Islet precursor cell (in vitro differentiated cells): ENCODE results near the gene ATG7.
"Not testable (repeated sequence)": the region's sequence is repeated elsewhere in the genome, so short reads cannot be mapped to it uniquely, and the experiment has no call there.

Experiments
- DNase-seq: peaks from one replicate; pipeline ENCODE4 v3.0.0-alpha.2; 2018

ATG7 gene

GRCh38 chr3:11575677-11576076, 303.5 kb downstream of the ATG7 start:
- DNase-seq, result no peak

GRCh38 chr3:11576453-11576852, 304.3 kb downstream of the ATG7 start:
- no peak for DNase-seq

- peak; percentile 7 for DNase-seq
These were observed 306.0 kb downstream of the ATG7 start for GRCh38 chr3:11578169-11578568.

GRCh38 chr3:11580645-11581044, 308.4 kb downstream of the ATG7 start:
- DNase-seq, result no peak

DNA sequence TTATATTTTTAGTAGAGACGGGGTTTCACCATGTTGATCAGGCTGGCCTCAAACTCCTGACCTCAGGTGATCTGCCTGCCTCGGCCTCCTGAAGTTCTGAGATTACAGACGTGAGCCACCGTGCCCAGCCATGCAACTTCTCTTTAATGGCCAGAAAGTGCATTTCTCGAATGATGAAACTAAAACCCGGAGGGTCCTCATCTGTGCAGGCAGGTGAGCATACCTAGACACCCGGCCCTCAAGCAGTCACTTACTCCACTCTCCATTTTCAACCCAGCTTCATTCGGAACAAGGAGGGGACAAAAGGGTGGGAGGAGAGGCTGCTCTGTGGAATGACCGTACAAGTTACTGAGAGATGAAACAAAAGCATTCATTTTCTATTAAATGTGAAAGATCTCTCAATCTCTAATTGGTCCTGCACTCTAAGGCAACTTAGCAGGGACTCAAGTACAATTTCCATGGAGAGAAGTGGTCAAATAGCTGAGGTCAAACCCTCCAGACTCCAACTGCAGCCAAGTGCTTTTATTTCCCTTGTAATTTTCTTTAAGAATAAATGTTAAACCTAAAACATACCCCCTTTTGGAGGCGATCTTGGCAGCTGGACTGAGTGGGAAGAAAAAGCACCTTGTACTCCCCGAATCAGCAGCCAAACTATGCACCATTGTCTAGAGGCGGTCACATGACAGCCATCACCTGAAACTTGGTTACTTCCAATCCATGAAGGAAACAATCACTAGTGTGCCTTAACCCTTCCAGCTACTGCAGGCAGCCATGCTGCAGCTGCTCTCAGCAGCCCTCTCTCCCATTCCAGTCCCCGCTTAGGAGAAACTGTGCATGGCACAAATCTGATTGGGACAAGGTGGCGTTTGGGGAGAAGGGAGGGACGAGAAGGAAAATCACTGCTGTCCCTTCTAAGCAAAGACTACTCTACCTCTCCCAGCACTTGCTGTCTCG, 309.3 kb downstream of the ATG7 start:
- DNase-seq, result peak; percentile 50

GRCh38 chr3:11582191-11582968, 310.2 kb downstream of the ATG7 start:
- DNase-seq, result peak; percentile 80

- no peak for DNase-seq
These were observed 311.0 kb downstream of the ATG7 start for GRCh38 chr3:11583235-11583634.

DNA sequence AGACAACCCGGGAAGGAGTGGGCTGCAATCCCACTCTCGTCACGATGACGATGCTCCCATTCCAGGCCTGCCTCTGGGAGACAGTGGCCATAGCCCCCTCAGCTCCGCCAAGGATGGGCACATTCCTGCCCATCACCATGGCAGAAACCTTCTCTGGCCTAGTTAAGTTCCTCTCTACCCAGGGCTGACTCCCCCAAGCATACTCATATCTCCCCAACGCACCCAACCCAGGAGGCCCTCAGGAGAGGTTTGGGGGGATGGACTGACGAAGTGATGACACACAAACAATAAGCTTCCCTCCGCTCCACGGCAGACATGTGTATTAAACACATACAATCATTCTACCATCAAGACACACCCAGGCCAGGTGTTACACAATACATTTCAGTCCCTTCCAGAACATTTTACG, 311.4 kb downstream of the ATG7 start:
- DNase-seq, result peak; percentile 50

DNA sequence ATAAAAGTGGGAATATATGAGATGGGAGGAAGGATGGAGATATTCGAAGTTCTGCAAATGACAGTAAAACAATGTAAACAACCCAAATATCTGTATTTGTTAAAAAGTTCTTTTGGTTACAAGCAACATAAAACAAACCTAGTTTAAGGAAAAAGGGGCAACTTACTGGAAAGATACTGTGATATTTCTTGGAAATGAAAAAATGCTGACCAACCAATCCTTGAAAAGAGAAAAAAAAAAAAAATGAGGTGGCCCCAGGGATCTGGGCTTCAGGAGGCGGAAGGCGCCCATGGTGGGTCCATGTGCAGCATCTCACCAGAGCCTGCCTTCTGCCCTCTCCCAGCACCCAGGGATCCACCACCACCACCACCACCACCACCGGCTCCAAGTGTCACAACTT, 312.4 kb downstream of the ATG7 start:
- no peak for DNase-seq

DNA sequence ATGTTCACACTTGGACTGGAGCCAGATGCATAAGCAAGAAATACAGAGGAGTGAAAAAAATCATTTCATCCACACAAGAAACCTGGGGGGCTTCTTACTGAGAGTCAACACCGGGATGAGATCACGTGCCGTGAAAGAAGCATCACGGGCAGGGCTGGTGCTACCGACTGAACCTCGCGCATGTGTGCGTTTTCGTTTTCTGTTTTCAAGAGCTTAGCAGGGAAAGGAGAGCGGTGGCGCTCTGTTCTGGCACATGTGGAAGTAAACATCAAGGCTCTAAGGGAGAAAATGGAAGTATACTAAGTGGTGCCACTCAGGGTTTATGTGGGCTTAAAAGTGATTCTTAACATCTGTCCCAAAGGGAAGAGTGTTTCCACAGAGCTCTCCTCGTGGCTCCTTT, 315.6 kb downstream of the ATG7 start:
- no peak for DNase-seq

GRCh38 chr3:11588338-11588737, 316.1 kb downstream of the ATG7 start:
- DNase-seq, result no peak

DNA sequence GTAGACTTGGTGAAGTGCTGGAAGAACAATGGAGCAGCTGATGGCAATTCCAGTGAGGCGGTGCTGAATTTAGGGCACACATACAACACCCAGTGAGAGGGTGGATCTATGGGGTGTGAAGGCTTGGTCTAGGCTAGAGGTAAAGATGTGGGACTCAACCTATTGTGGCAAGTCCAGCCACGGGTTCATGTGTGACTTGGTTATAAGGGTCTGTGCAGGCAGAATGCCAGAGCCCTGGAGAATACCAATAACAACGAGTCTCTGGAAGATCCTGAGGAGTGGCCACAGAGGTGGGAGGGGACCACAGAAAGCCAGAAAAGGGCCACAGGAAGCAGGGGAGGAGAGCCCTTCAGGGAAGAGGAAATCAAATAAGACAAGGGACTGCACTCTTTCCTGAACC, 316.6 kb downstream of the ATG7 start:
- DNase-seq, result no peak

GRCh38 chr3:11589706-11590105, 317.5 kb downstream of the ATG7 start:
- DNase-seq, result no peak

DNA sequence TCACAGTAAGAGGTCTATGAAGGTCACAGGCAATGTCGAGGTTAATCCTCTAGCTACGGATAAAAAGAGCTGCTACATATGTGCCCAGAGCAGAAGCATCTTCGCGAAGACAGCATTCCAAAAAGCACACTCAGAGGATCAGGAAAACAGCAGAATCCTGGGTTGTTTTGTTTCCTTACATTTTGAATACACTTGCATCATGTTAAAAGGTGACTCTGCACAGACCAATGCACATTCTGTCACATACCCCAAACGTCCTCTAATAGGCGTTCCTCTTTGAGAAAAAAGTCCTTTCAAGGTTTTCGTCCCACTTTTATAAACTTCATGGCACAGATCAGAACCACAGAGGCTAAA, 318.8 kb downstream of the ATG7 start:
- no peak for DNase-seq

DNA sequence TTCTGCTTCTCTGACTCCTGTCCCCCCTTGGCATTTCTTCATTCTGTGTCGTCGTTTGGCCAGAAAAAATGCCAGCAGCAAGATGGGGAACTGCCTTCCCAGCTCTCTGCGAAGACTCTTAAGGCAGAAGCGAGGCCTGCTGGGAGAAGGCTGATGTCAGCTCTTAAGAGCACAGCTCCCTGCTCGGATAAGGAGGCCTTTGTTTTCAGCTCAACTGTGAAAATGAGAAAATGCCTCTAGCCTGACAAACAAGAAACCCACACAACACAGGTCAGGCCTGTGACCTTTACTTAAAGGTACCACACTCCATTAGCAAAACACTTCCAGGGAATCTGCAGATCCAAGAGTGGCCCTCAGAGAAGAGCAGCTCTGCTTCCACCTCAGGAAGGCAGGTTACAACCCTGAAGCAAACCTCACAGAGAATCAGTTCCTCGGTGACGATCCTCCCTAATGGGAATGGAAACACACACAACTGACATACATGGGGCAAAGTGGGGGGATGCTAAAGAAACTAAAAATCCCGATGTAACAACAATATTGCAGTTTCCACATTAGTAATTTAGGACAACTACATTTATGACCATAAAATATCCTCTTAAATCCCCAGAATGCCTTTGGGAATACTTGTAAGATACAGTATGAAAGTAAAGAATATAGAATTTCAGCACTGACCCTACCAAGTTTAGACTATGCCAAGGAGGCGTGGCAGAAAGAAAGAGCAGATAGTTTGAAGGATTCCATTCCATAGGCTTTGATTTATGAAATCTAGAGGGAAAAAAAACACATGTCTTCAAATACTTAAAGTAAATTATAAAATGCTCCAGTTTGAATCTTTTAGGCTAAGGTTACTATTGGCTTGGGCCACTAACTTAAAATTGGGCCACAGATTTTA, 319.4 kb downstream of the ATG7 start:
- peak; percentile 98 for DNase-seq

GRCh38 chr3:11592445-11593298, 320.5 kb downstream of the ATG7 start:
- DNase-seq, result no peak

DNA sequence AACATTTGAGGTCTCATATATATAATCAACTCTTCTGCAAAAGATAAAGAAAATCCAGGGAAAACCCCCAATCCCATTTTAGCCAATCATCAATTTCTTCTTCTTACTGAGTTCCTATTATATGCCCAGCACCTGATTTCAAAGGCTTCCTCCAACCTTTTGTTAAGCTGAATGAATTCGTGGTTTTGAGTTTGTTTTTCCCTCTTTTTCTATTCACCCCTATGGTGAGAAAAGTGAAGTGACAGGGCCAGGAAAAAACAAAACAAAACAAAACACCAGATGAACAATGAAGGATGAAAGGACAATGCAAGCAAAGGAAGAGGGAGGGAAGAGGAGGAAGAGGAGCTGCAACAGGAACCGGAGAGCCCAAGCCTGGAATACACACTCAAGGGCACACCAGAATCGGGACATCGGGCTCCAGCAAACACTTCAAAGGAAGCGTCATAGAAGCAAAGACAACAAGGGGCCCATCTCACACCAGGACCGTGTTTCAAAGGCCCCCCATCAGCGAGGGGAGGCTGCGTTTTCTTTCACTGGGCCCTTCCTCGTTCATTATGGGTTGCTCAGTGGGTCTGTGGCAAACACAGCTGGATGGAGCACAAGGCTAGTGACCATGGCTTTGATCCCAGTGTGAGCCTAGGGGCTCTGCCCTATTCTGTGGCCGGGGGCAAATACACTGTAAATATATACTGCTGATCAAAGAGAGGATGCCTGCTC, 321.3 kb downstream of the ATG7 start:
- DNase-seq, result no peak

DNA sequence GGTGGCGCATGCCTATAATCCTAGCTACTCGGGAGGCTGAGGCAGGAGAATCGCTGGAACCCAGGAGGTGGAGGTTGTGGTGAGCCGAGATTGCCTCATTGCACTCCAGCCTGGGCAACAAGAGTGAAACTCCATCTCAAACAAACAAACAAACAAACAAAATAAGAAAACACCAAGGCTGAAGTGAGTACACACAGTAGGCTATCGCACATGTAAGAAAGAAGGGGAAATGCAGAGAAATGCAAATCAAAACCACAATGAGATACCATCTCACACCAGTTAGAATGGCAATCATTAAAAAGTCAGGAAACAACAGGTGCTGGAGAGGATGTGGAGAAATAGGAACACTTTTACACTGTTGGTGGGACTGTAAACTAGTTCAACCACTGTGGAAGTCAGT, 322.8 kb downstream of the ATG7 start:
- not testable (repeated sequence) for DNase-seq

DNA sequence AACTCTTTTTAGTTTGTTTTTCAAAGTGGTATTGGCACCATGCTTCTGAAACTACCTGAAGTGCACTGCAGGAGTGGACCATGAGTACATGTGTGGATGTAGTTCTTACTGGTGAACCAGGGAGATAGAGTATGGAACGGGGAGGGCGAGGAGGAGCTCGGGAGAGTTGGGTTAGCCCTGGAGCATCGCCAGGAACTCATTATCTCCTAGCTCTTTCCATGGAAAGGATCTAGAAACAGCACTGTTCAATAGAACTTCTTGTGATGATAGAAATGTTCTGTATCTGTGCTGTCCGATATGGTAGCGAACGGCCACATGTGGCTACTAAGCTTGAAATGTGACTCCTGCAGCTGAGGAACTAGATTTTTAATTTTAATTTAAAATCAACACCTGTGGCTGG, 324.2 kb downstream of the ATG7 start:
- no peak for DNase-seq

DNA sequence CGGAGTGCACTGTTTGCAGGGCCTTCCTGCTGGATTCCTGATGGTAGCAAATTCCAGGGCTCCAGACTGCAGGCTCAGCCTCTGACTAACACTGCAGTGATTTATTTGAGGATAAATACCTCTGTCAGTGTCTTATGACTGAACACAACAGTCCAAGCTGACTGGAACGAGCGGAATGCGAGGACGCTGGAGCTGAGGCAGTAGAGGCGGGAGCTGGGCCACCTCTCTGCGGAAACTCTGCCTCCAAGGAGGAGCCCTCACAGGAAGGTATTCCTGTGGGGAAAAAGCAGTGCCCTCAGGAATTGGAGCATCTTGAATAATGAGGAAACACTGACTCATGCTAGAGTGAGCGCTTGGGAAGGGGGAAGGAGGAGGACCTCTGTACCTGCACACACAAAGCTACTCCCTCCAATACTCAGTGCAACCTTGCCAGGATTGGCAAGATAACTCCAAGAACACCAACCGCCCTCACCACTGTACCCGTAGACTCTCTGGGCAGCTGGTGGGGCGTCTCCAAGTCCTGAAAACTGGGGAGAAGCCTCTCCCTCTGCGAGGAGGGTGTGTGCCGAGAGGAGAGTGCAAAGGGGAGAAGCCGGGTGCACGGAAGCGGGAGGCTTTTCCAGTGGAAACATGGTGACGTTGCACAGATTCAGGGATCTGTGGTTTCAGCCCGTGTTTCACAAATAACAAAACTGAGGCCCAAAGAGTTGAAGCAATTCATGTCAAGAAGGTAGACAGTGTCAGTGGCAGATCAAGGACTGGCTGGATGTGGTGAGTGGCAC, 328.5 kb downstream of the ATG7 start:
- DNase-seq, result peak; percentile 100
